Bronchial epithelial cell (primary cell): ENCODE data around the gene KIAA1671. TPM values are rescaled to one million over a fixed set of nuclear protein-coding genes. Genes with fewer than 3 reads are reported as not detected.

Source experiments
- DNase-seq: peaks from one replicate; pipeline ENCODE4 v3.0.0-alpha.2; 2010; ENCODE audit warnings: low read depth
- FAIRE-seq: peaks from 2 replicates; lab custom pipeline; 2011; peaks lifted over from hg19 to GRCh38; lab: Jason Lieb, UNC
- H3K27me3 ChIP-seq: 2 replicates; pipeline ENCODE4 v1.5.1; 2011; ENCODE audit warnings: low read length; ENCODE audit not compliant: control insufficient read depth, insufficient read depth
- H3K36me3 ChIP-seq: 2 replicates; pipeline ENCODE4 v1.5.1; 2011; ENCODE audit warnings: low read length; ENCODE audit not compliant: control insufficient read depth, insufficient read depth
- H3K4me3 ChIP-seq: 2 replicates; pipeline ENCODE4 v1.5.1; 2011; ENCODE audit warnings: mild to moderate bottlenecking, low read depth, low read length, control low read depth
- total RNA-seq: library from RNA; depleted of rRNA; stranded (reverse); fragments of >200 nt; gene quantifications from 2 replicates; pipeline ENCODE4 v1.2.1, GENCODE V29; 2014
- TF ChIP-seq, protein P1 (sequence below): IDR thresholded peaks from 2 replicates; pipeline ENCODE4 v1.5.1; 2011; ENCODE audit warnings: mild to moderate bottlenecking, moderate library complexity, low read length, control low read depth, inconsistent platforms; ENCODE audit not compliant: insufficient read depth, severe bottlenecking

KIAA1671 gene
- total RNA-seq, 1 donor from 2014 or later, result 14.7 TPM

DNA sequence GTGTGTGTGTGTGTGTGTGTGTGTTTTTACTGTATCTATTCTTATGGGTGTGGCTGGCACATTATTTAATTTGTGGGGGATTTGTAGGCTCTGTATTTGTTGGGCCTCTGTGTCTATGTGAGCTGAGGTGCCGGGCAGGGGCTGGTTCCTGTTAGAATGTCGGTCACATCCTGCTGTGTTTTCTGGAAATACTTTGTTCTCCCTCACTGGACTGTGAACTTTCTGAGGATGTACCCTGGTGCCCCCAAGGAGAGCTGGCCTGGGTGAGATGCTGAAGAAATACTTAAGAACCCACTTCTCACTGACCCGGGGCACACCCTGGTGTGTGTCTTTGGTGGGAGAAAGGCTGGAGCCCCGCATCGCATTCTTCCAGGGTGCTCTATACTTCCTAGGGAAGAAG, 28.6 kb downstream of the KIAA1671 start:
- TF ChIP-seq, protein P1, sequence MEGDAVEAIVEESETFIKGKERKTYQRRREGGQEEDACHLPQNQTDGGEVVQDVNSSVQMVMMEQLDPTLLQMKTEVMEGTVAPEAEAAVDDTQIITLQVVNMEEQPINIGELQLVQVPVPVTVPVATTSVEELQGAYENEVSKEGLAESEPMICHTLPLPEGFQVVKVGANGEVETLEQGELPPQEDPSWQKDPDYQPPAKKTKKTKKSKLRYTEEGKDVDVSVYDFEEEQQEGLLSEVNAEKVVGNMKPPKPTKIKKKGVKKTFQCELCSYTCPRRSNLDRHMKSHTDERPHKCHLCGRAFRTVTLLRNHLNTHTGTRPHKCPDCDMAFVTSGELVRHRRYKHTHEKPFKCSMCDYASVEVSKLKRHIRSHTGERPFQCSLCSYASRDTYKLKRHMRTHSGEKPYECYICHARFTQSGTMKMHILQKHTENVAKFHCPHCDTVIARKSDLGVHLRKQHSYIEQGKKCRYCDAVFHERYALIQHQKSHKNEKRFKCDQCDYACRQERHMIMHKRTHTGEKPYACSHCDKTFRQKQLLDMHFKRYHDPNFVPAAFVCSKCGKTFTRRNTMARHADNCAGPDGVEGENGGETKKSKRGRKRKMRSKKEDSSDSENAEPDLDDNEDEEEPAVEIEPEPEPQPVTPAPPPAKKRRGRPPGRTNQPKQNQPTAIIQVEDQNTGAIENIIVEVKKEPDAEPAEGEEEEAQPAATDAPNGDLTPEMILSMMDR, result no peak
- Histone ChIP-seq H3K4me3 (no peak overlapping the region), H3K27me3 (no peaks in the 10 kb centered on the region), H3K36me3 (no peaks in the 10 kb centered on the region)
- FAIRE-seq (no peak), DNase-seq (no peak)

DNA sequence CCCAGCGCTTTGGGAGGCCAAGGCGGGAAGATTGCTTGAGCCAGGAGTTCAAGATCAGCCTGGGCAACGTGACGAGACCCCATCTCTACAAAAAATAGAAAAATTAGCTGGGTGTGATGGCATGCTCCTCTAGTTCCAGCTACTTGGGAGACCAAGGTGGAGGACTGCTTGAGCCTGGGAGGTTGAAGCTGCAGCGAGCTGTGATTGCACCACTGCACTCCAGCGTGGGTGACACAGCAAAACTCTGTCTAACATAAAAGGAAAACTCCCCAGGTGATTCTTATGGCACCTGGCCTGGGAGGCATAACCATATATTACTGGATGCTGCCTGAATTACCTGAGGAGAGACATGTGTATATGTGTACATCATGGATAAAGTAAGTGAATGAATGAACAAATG, 29.1 kb downstream of the KIAA1671 start:
- DNase-seq (no peak), FAIRE-seq (no peak)
- TF ChIP-seq, protein P1, result no peak
- Histone ChIP-seq H3K27me3 (no peaks in the 10 kb centered on the region), H3K36me3 (no peaks in the 10 kb centered on the region), H3K4me3 (no peak overlapping the region)

DNA sequence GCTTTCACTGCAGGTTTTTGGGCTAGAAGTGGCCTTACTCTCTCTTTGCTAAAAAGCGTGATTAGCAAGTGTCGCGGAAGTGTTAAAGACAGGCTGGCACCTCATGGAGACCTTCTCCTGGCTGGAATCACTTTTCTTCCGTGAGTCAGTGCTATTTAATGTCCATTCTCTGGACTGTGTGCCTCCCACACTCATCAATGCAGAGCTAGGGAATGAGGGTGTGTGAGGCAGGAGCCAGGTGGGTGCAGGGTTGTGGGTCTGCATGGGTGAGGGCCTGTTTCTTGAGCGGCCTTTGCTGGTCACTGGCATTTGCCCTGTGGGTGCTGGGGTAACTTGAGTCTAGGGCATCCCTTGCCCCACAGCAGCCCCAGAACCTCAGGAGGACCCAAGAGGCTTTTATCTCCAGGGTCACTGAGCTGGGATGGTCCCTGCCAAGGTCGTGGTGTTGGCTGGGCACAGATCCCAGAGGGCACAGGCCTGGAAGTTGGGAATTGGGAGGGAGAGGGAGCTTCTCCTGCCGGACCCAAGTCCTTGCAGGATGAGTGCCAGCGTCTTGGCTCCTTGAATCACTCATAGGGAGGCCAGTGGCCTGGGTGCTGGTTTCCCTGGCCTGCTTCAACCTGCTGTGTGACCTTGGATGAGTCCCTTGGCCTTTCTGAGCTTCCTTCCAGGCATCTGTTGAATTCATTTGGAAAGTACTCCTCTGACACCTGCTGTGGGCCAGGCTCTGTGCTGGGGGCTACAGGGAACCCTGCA, 30.0 kb downstream of the KIAA1671 start:
- Histone ChIP-seq H3K4me3 (no peak overlapping the region), H3K27me3 (no peaks in the 10 kb centered on the region), H3K36me3 (no peaks in the 10 kb centered on the region)
- no peak for DNase-seq
- TF ChIP-seq, protein P1, result no peak
- FAIRE-seq, result peak; percentile 40

DNA sequence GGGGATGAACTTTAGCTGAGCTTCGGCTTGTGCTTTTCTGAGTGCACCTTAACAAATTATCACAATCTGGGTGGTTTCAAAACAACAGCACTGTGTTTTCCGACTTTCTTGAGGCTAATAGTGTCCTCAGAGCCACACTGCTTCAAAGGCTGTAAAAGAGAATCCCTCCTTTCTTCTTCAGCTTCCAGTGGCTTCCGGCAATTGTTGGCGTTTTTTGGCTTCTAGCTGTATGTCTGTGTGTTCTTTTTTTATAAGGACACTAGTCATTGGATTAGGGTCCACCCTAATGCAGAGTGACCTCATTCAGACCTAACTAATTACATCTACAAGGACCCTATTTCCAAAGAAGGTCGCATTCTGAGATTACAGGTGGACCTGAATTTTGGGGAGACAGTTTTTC, 30.6 kb downstream of the KIAA1671 start:
- Histone ChIP-seq H3K36me3 (peaks cover 2% of the 10 kb centered on the region), H3K27me3 (no peaks in the 10 kb centered on the region), H3K4me3 (no peak overlapping the region)
- FAIRE-seq, result no peak
- no peak for DNase-seq
- TF ChIP-seq, protein P1, result no peak

DNA sequence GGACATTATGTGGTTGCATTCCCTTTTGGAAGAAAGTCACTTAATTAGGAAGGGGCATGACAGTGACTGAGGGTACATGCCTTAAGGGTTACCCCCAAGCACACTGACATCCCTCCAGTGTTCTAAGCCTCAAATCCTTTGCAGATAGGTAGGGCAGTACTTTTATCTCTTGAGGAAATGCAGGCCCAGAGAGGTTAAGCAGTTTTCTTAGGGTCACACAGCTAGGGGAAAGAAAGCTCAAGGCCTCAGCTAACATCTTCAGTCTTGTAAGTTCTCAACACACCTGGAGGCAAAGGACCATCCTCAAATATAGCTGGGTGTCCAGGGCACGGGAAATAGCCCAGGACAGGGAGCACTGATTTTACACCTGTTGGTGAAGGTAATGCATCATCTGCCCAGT, 31.6 kb downstream of the KIAA1671 start:
- DNase-seq (no peak), FAIRE-seq (no peak)
- H3K36me3 ChIP-seq, result peaks cover 2% of the 10 kb centered on the region
- no peaks in the 10 kb centered on the region for H3K27me3 ChIP-seq
- H3K4me3 ChIP-seq, result no peak overlapping the region
- TF ChIP-seq, protein P1, result no peak

DNA sequence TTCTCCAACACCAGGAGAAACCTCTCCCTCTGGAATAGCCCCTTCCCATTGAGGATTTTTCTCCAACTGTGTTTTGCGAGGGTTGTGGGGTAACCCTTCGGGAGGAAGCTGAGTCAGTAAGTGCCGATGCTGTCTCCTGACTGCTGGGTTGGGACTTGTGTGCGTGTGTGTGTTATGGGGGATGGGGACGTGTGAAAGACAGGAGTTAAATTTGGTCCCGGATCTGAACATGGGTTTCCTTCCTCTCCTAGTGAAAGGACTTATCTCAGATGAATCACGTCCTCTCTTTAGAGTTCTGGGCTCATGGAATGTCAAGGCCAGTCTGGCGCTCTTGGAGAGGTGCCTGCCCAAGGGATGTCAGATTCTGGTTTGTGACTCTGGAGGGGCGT, 33.3 kb downstream of the KIAA1671 start:
- Histone ChIP-seq H3K27me3 (no peaks in the 10 kb centered on the region), H3K4me3 (no peak overlapping the region), H3K36me3 (peaks cover 4% of the 10 kb centered on the region)
- TF ChIP-seq, protein P1, result no peak
- FAIRE-seq, result peak; percentile 72
- peak; percentile 98 for DNase-seq
